HepG2 (cell line): ENCODE measurements around the gene IDS. TPM values are rescaled to one million over a fixed set of nuclear protein-coding genes. Genes with fewer than 3 reads are reported as not detected.
A peak's percentile ranks its signal among the peaks of the same experiment; 100 is the strongest.
"Not testable (repeated sequence)": the region's sequence is repeated elsewhere in the genome, so short reads cannot be mapped to it uniquely, and the experiment has no call there.

ENCODE experiments used
- ATAC-seq: fragments of 200-7000 bp; cut with Tn5 transposase; 3 replicates; pipeline ENCODE4 v1.9.1; 2020; ENCODE audit warnings: mild to moderate bottlenecking, moderate library complexity
- BruUV-seq: library from RNA; stranded (reverse); fragments of 400-500 nt; replicated peaks from 2 replicates; lab custom pipeline; 2021; lab: Mats Ljungman, UMichigan
- CTCF ChIA-PET: fragments of 300-600 bp; formaldehyde crosslinking; extraction: SDS; loops from one replicate; lab custom pipeline; 2021; ENCODE audit warnings: low total read pairs, inconsistent platforms, low intra/inter-chr PET ratio; lab: Yijun Ruan, JAX
- POLR2A ChIA-PET: fragments of 350-600 bp; sonication (Branson Sonifier 250); formaldehyde crosslinking; loops from one replicate; lab custom pipeline; 2020; ENCODE audit warnings: antibody characterized with exemption, inconsistent platforms; lab: Yijun Ruan, JAX
- DNase-seq: peaks from one replicate; pipeline ENCODE4 v3.0.0-alpha.2; 2015; ENCODE audit warnings: low spot score
- FAIRE-seq: peaks from 3 replicates; lab custom pipeline; 2011; peaks lifted over from hg19 to GRCh38; lab: Jason Lieb, UNC
- H2AFZ ChIP-seq: one replicate; pipeline ENCODE4 v1.6.1; 2011; ENCODE audit warnings: low read length, inconsistent platforms
- H3K27ac ChIP-seq: fragments of 300-600 bp; 3 replicates; pipeline ENCODE4 v1.8.0; 2011; ENCODE audit warnings: mixed run types, mild to moderate bottlenecking, mixed read lengths, low read length, inconsistent platforms; ENCODE audit not compliant: insufficient read depth; ENCODE audit errors: extremely low read length
- H3K27me3 ChIP-seq, 2 experiments: fragments of 200-600 bp in 1 of 2; 2 replicates in 1 of 2; 3 replicates in 1 of 2; pipeline versions ENCODE4 v1.6.0 to v1.8.0; 2011; ENCODE audit warnings: low read length in 2 of 2, mild to moderate bottlenecking in 2 of 2, moderate library complexity in 2 of 2, inconsistent platforms in 1 of 2; ENCODE audit not compliant: insufficient read depth in 2 of 2, control insufficient read depth in 1 of 2
- H3K36me3 ChIP-seq, 2 experiments: fragments of 200-600 bp in 1 of 2; replicated peaks in 1 of 2; 2 replicates in 1 of 2; 3 replicates in 1 of 2; pipeline versions ENCODE4 v1.5.1 to v1.8.0; 2011; ENCODE audit warnings: low read length in 2 of 2, inconsistent platforms in 1 of 2; ENCODE audit not compliant: insufficient read depth in 2 of 2, control insufficient read depth in 1 of 2
- H3K4me1 ChIP-seq: 2 replicates; pipeline ENCODE4 v1.5.1; 2012; ENCODE audit warnings: low read length, inconsistent platforms; ENCODE audit not compliant: insufficient read depth
- H3K4me2 ChIP-seq: 2 replicates; pipeline ENCODE4 v1.6.0; 2011; ENCODE audit warnings: low read depth, low read length, inconsistent platforms
- H3K4me3 ChIP-seq, 3 experiments: fragments of 200-600 bp in 1 of 3; sonication (generic), shearing (Covaris generic) in 1 of 3; replicated peaks in 1 of 3; 2 replicates each; pipeline ENCODE4 v1.5.1; 2011 to 2016; ENCODE audit warnings: low read length in 3 of 3, inconsistent platforms in 2 of 3, low read depth in 2 of 3, mild to moderate bottlenecking in 2 of 3, control low read depth in 1 of 3, mixed read lengths in 1 of 3; ENCODE audit not compliant: insufficient read depth in 1 of 3
- H3K79me2 ChIP-seq: one replicate; pipeline ENCODE4 v1.6.1; 2011; ENCODE audit warnings: low read length, inconsistent platforms; ENCODE audit not compliant: insufficient read depth
- H3K9ac ChIP-seq: 2 replicates; pipeline ENCODE4 v1.6.0; 2011; ENCODE audit warnings: mild to moderate bottlenecking, low read depth, low read length, inconsistent platforms; ENCODE audit not compliant: insufficient read depth
- H3K9me3 ChIP-seq: 2 replicates; pipeline ENCODE4 v1.5.1; 2012; ENCODE audit warnings: mild to moderate bottlenecking, low read length
- H4K20me1 ChIP-seq: 2 replicates; pipeline ENCODE4 v1.6.0; 2011; ENCODE audit warnings: inconsistent platforms, mild to moderate bottlenecking, low read length, moderate library complexity; ENCODE audit not compliant: insufficient read depth
- STAG1 ChIP-seq: sonication (generic); formaldehyde crosslinking; IDR thresholded peaks from 2 replicates; pipeline ENCODE4 v1.4.0; 2020; ENCODE audit warnings: missing genetic modification reagents
- ZBTB33 ChIP-seq: sonication (generic); formaldehyde crosslinking; IDR thresholded peaks from 2 replicates; pipeline ENCODE4 v1.4.0; 2020; ENCODE audit warnings: missing genetic modification reagents
- WGBS: methylation state at CpG from one replicate; pipeline ENCODE4 v1.1.6; 2017; ENCODE audit warnings: low lambda C conversion rate; 5-methylcytosine and 5-hydroxymethylcytosine counted together
- in situ Hi-C: cut with HindIII; loops from 2 replicates; pipeline ENCODE4 v1.10.0; 2017; ENCODE audit warnings: low pct_unique_long_range_greater_than_20kb; ENCODE audit not compliant: extremely low pct_ligation_motif_present
- intact Hi-C: fragments of 100-400 bp; cut with micrococcal nuclease; formaldehyde crosslinking; loops from one replicate; pipeline ENCODE4 v1.10.0; 2022; ENCODE audit not compliant: unreplicated experiment
- polyA plus RNA-seq, 8 experiments: library from polyadenylated mRNA; depleted of rRNA in 3 of 8; stranded (reverse) in 7 of 8; unstranded in 1 of 8; fragments of >200 nt; fragmentation: Illumina TruSeq in 4 of 8; extraction: Trizol in 4 of 8; gene quantifications; 2 replicates each; pipeline versions ENCODE4 v1.2.1 to v1.2.3, GENCODE V29; 2011 to 2016; ENCODE audit warnings: low read depth in 4 of 8, missing spikeins in 1 of 8, mixed read lengths in 1 of 8; ENCODE audit not compliant: insufficient read depth in 1 of 8
- total RNA-seq, 5 experiments: library from RNA; depleted of rRNA; stranded (reverse); fragments of >200 nt; fragmentation: Illumina TruSeq; extraction: Trizol; gene quantifications; 2 replicates each; pipeline ENCODE4 v1.2.3, GENCODE V29; 2016; ENCODE audit warnings: low read depth in 1 of 5
- TF ChIP-seq, protein P1 (sequence below): sonication (generic); formaldehyde crosslinking; IDR thresholded peaks from 2 replicates; pipeline ENCODE4 v1.5.0; 2020; ENCODE audit warnings: mild to moderate bottlenecking, missing genetic modification reagents, moderate library complexity

Gene IDS
- total and polyA plus RNA-seq, 2 of the 13 experiments (the other 11 are each of a cell fraction or from before 2014, with no cell fraction given): 2.2 to 11.9 TPM

DNA sequence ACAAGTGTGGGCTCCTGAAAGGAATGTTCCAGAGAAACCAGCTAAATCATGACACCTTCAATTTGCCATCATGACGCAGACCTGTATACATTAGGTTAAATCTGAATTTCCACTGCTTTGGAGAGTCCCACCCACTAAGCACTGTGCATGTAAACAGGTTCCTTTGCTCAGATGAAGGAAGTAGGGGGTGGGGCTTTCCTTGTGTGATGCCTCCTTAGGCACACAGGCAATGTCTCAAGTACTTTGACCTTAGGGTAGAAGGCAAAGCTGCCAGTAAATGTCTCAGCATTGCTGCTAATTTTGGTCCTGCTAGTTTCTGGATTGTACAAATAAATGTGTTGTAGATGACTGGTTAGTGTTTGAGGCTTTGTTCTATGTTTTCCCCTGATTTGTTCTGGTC lies 41.9 kb upstream of the IDS start:
- 100% methylated on average over 1 of the region's 1 CpG for WGBS
- H3K36me3 ChIP-seq, in situ Hi-C loops, H3K79me2 ChIP-seq, H3K9me3 ChIP-seq, intact Hi-C loops, H2AFZ ChIP-seq, BruUV-seq, CTCF ChIA-PET, H4K20me1 ChIP-seq, H3K4me3 ChIP-seq, H3K4me2 ChIP-seq, H3K27ac ChIP-seq, DNase-seq, H3K9ac ChIP-seq, ATAC-seq, H3K4me1 ChIP-seq, POLR2A ChIA-PET, H3K27me3 ChIP-seq: not testable (repeated sequence)
- peak; percentile 21 for FAIRE-seq

DNA sequence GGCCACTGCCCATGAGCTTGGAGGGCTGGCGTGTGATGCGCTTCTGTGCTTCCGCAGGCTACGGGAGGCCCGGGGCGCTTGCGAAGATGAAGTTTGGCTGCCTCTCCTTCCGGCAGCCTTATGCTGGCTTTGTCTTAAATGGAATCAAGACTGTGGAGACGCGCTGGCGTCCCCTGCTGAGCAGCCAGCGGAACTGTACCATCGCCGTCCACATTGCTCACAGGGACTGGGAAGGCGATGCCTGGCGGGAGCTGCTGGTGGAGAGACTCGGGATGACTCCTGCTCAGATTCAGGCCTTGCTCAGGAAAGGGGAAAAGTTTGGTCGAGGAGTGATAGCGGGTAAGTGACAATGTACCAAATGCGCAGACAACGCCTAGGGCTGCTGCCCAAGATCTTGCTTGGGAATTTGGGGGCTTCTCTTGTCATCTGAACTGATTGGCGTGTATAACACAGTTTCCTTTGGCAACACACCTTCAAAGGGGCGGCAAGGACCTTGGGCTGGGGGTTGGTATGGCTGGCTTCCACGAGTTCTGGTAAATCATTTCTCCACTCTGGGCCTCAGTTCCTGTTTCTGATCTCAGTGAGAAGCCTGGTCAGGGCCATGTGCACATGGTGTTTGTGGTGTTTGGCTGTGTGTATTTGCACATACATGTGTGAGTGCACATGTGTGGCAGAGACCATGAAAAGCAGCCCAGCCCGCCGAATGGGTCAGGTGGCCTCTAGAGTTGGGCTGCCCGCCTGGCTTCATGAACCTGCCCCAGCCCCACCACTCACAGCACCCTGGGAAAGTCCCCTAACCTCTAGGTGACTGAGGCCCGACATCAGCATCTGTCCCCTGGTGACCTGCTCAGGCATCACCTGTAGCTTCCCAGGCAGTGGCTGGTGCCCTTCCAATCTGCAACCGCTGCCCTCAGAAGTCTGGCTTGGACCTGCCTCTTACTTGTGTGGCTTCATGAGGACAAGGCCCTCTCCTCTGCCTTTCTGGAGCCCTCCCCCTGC lies 40.7 kb upstream of the IDS start:
- not testable (repeated sequence) for H3K9ac ChIP-seq, FAIRE-seq
- WGBS: no CpG with 5 or more reads among the region's 29 CpGs
- TF ChIP-seq ZBTB33: peak; percentile 95
- TF ChIP-seq, protein P1, sequence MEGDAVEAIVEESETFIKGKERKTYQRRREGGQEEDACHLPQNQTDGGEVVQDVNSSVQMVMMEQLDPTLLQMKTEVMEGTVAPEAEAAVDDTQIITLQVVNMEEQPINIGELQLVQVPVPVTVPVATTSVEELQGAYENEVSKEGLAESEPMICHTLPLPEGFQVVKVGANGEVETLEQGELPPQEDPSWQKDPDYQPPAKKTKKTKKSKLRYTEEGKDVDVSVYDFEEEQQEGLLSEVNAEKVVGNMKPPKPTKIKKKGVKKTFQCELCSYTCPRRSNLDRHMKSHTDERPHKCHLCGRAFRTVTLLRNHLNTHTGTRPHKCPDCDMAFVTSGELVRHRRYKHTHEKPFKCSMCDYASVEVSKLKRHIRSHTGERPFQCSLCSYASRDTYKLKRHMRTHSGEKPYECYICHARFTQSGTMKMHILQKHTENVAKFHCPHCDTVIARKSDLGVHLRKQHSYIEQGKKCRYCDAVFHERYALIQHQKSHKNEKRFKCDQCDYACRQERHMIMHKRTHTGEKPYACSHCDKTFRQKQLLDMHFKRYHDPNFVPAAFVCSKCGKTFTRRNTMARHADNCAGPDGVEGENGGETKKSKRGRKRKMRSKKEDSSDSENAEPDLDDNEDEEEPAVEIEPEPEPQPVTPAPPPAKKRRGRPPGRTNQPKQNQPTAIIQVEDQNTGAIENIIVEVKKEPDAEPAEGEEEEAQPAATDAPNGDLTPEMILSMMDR (CRISPR knock-in tag): peak; percentile 6; the same call in 1 of the 2 replicates
- peak; percentile 34 for TF ChIP-seq STAG1 (CRISPR knock-in tag)
- TF ChIP-seq, all 625 proteins: peak for 3; not testable (repeated sequence) for 622
- ATAC-seq (peak; percentile 32), DNase-seq (peak; percentile 5)
- H3K27me3 ChIP-seq, H3K36me3 ChIP-seq, POLR2A ChIA-PET, H2AFZ ChIP-seq, BruUV-seq, H4K20me1 ChIP-seq, CTCF ChIA-PET, H3K4me3 ChIP-seq, H3K27ac ChIP-seq, H3K9me3 ChIP-seq, H3K4me2 ChIP-seq, in situ Hi-C loops, intact Hi-C loops, H3K79me2 ChIP-seq, H3K4me1 ChIP-seq: not testable (repeated sequence)
